ENCODE measurements around the gene SIGLEC6. TPM values are rescaled to one million over a fixed set of nuclear protein-coding genes. Genes with fewer than 3 reads are reported as not detected.

The SIGLEC6 gene
- total RNA-seq, 4 donors from 2014 or later = 0.55 to 4.4 (median 1.7) TPM; not detected in 1

- intact Hi-C loops (cut with DNase I; ENCODE audit: low total_unique reads) = no loop called here
- no peak for DNase-seq
- TF ChIP-seq POLR2A (IDR thresholded peaks at IDR 0.05) = no peak
- no peak for TF ChIP-seq EP300 (IDR thresholded peaks at IDR 0.05; ENCODE audit: low read depth)
- no peak for TF ChIP-seq POLR2AphosphoS5 (IDR thresholded peaks at IDR 0.05)
- TF ChIP-seq CTCF (IDR thresholded peaks at IDR 0.05) = no peak
- in situ Hi-C loops (cut with MboI; ENCODE audit: low pct_ligation_motif_present in 1 of 4, low pct_unique_long_range_greater_than_20kb in 1 of 4, low sequenced_read_pairs in 3 of 4) = no loop called here
- H3K9me3 ChIP-seq = no peaks in the 10 kb centered on the region
- no peaks in the 10 kb centered on the region for H3K4me1 ChIP-seq
- H3K4me3 ChIP-seq = no peak overlapping the region
- H3K36me3 ChIP-seq = no peaks in the 10 kb centered on the region
- 74% methylated on average over 6 of the region's 6 CpGs; no CpG with 5 or more reads in 1 of the 2 donors for WGBS, 2 donors (ENCODE audit: low coverage in 1 of 2)
- no peak overlapping the region for H3K27ac ChIP-seq
- H3K27me3 ChIP-seq = peaks cover 12% of the 10 kb centered on the region
Measured at GRCh38 chr19:51544038-51544437, 12.6 kb upstream of the SIGLEC6 start.

GRCh38 chr19:51542699-51543098 is 11.2 kb upstream of the SIGLEC6 start:
- no peak for DNase-seq
- 74% methylated on average over 5 of the region's 5 CpGs; no CpG with 5 or more reads in 1 of the 2 donors for WGBS, 2 donors (ENCODE audit: low coverage in 1 of 2)
- Histone ChIP-seq H3K4me3 (no peak overlapping the region), H3K27me3 (peaks cover 22% of the 10 kb centered on the region), H3K27ac (no peak overlapping the region), H3K36me3 (no peaks in the 10 kb centered on the region), H3K4me1 (no peaks in the 10 kb centered on the region), H3K9me3 (no peaks in the 10 kb centered on the region)
- in situ Hi-C loops (cut with MboI; ENCODE audit: low pct_ligation_motif_present in 1 of 4, low pct_unique_long_range_greater_than_20kb in 1 of 4, low sequenced_read_pairs in 3 of 4) = no loop called here
- intact Hi-C loops (cut with DNase I; ENCODE audit: low total_unique reads) = no loop called here
- no peak for TF ChIP-seq POLR2AphosphoS5 (IDR thresholded peaks at IDR 0.05)
- TF ChIP-seq EP300 (IDR thresholded peaks at IDR 0.05; ENCODE audit: low read depth) = no peak
- no peak for TF ChIP-seq CTCF (IDR thresholded peaks at IDR 0.05)
- no peak for TF ChIP-seq POLR2A (IDR thresholded peaks at IDR 0.05)

- TF ChIP-seq POLR2A (IDR thresholded peaks at IDR 0.05) (no peak), POLR2AphosphoS5 (IDR thresholded peaks at IDR 0.05) (no peak), EP300 (IDR thresholded peaks at IDR 0.05; ENCODE audit: low read depth) (no peak), CTCF (IDR thresholded peaks at IDR 0.05) (no peak)
- WGBS, 2 donors (ENCODE audit: low coverage in 1 of 2) = 66 to 70% methylated on average over 5 to 10 of the region's 10 CpGs
- no peaks in the 10 kb centered on the region for H3K4me1 ChIP-seq
- H3K4me3 ChIP-seq = no peak overlapping the region
- no peaks in the 10 kb centered on the region for H3K9me3 ChIP-seq
- peaks cover 27% of the 10 kb centered on the region for H3K27me3 ChIP-seq
- H3K36me3 ChIP-seq = no peaks in the 10 kb centered on the region
- intact Hi-C loops (cut with DNase I; ENCODE audit: low total_unique reads) (no loop called here), in situ Hi-C loops (cut with MboI; ENCODE audit: low pct_ligation_motif_present in 1 of 4, low pct_unique_long_range_greater_than_20kb in 1 of 4, low sequenced_read_pairs in 3 of 4) (no loop called here)
- H3K27ac ChIP-seq = no peak overlapping the region
- DNase-seq = no peak
Measured at GRCh38 chr19:51541458-51542357, 10.2 kb upstream of the SIGLEC6 start.

- no peak overlapping the region for H3K4me3 ChIP-seq
- H3K27ac ChIP-seq = no peak overlapping the region
- peaks cover 25% of the 10 kb centered on the region for H3K27me3 ChIP-seq
- H3K36me3 ChIP-seq = no peaks in the 10 kb centered on the region
- in situ Hi-C loops (cut with MboI; ENCODE audit: low pct_ligation_motif_present in 1 of 4, low pct_unique_long_range_greater_than_20kb in 1 of 4, low sequenced_read_pairs in 3 of 4) = no loop called here
- no peaks in the 10 kb centered on the region for H3K4me1 ChIP-seq
- intact Hi-C loops (cut with DNase I; ENCODE audit: low total_unique reads) = no loop called here
- TF ChIP-seq POLR2A (IDR thresholded peaks at IDR 0.05) (no peak), EP300 (IDR thresholded peaks at IDR 0.05; ENCODE audit: low read depth) (no peak), POLR2AphosphoS5 (IDR thresholded peaks at IDR 0.05) (no peak), CTCF (IDR thresholded peaks at IDR 0.05) (no peak)
- H3K9me3 ChIP-seq = no peaks in the 10 kb centered on the region
- 80 to 91% methylated on average over 4 of the region's 4 CpGs for WGBS, 2 donors (ENCODE audit: low coverage in 1 of 2)
- no peak for DNase-seq
Measured at GRCh38 chr19:51539821-51540366, 8.4 kb upstream of the SIGLEC6 start.

All from transverse colon (tissue), 4 donors.